Tibial artery (tissue), 4 donors: ENCODE data around the gene GATB.

ENCODE experiments used
- DNase-seq, 2 donors: peaks; one replicate each; pipeline ENCODE4 v3.0.0-alpha.2; 2019
- H3K27ac ChIP-seq, 2 donors: fragments of 200-600 bp; sonication (generic) in 1 of 2; 1 replicate in 1 of 2; 2 replicates in 1 of 2; pipeline ENCODE4 v1.5.1; 2018 to 2019; ENCODE audit warnings: mild to moderate bottlenecking in 1 of 2
- H3K27me3 ChIP-seq, 2 donors: fragments of 200-600 bp; sonication (generic) in 1 of 2; one replicate each; pipeline versions ENCODE4 v1.5.1 to v1.6.0; 2016 to 2019
- H3K36me3 ChIP-seq, 3 donors: fragments of 200-600 bp; sonication (generic) in 2 of 3; one replicate each; pipeline ENCODE4 v1.5.1; 2016 to 2019; ENCODE audit warnings: mild to moderate bottlenecking in 2 of 3
- H3K4me1 ChIP-seq, 4 donors: fragments of 200-600 bp; sonication (generic) in 2 of 4; 1 replicate in 3 of 4; 2 replicates in 1 of 4; pipeline ENCODE4 v1.5.1; 2016 to 2019
- H3K4me3 ChIP-seq, 2 donors: fragments of 200-600 bp; sonication (generic) in 1 of 2; 1 replicate in 1 of 2; 2 replicates in 1 of 2; pipeline ENCODE4 v1.5.1; 2018 to 2019; ENCODE audit warnings: mild to moderate bottlenecking in 2 of 2
- H3K9me3 ChIP-seq, 3 donors: fragments of 200-600 bp; sonication (generic) in 1 of 3; one replicate each; pipeline ENCODE4 v1.5.1; 2016 to 2019
- CTCF ChIP-seq, 2 experiments: fragments of 200-600 bp in 1 of 2; fragments of 450-650 bp in 1 of 2; IDR thresholded peaks; one replicate each; pipeline ENCODE4 v1.5.1; 2017 to 2019; ENCODE audit warnings: antibody characterized with exemption in 2 of 2, mild to moderate bottlenecking in 1 of 2, moderate library complexity in 1 of 2
- intact Hi-C: fragments of 100-400 bp; cut with DNase I; formaldehyde crosslinking; loops from one replicate; pipeline ENCODE4 v1.15.0; 2023; ENCODE audit warnings: low total_unique reads

GATB gene

GRCh38 chr4:151753056-151753455, 7.8 kb downstream of the GATB start:
- Histone ChIP-seq H3K36me3 (peaks cover 7 to 36% (median 13%) of the 10 kb centered on the region in 3 donors), H3K27ac (no peak overlapping the region), H3K4me3 (no peak overlapping the region), H3K4me1 (no peaks in the 10 kb centered on the region), H3K27me3 (no peaks in the 10 kb centered on the region), H3K9me3 (no peaks in the 10 kb centered on the region)
- no peak for DNase-seq
- no peak for TF ChIP-seq CTCF (IDR thresholded peaks at IDR 0.05)
- intact Hi-C loops = no loop called here

GRCh38 chr4:151750156-151750555, 10.7 kb downstream of the GATB start:
- TF ChIP-seq CTCF (IDR thresholded peaks at IDR 0.05) = no peak
- no peaks in the 10 kb centered on the region for H3K27me3 ChIP-seq
- intact Hi-C loops = no loop called here
- no peak for DNase-seq
- H3K4me1 ChIP-seq = peaks cover 0 to 13% (median 0%) of the 10 kb centered on the region in 4 donors
- H3K36me3 ChIP-seq = peaks cover 4 to 15% (median 7%) of the 10 kb centered on the region in 3 donors
- H3K4me3 ChIP-seq = no peak overlapping the region
- no peaks in the 10 kb centered on the region for H3K9me3 ChIP-seq
- H3K27ac ChIP-seq = no peak overlapping the region

DNA sequence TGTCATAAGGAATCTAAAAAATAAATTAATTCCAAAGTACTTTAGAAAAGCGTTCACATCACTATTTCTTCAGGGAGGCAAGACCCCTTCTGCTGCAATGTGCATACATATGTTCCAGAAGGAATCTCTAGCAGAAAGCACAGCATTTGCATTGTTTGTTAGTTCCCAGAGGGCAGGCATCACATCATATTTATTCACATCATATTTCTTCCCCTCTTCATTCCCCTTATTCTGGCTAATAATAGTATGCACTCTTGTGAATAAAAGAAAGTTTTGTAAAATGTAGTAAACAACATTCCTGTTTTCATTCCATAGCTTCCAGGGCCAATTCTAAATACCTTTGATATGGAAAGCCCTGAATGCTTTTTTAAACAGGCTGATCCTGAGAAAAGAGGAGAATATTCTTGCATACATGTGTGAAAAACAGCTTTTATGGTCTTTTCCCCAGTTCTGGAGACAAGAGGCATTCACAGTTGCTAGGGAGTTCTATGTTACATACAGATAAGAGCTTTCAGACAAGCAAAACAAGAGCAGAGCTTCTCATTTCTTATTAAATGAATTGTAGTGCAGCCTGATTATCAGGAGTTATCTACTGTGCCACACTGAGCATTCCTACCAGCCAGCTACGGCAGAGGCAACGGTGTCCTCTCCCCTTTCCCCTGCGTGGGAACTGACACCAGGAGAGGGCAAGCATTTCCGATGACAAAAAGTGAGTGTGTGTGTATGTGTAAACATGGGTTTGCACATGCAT, 15.2 kb downstream of the GATB start:
- H3K27ac ChIP-seq = no peak overlapping the region
- TF ChIP-seq CTCF (IDR thresholded peaks at IDR 0.05) = no peak
- H3K36me3 ChIP-seq = peaks cover 0 to 5% (median 0%) of the 10 kb centered on the region in 3 donors
- intact Hi-C loops = no loop called here
- H3K9me3 ChIP-seq = no peaks in the 10 kb centered on the region
- no peak overlapping the region for H3K4me3 ChIP-seq
- H3K27me3 ChIP-seq = no peaks in the 10 kb centered on the region
- H3K4me1 ChIP-seq = peaks cover 0 to 13% (median 0%) of the 10 kb centered on the region in 4 donors
- no peak for DNase-seq

GRCh38 chr4:151744614-151745013, 16.2 kb downstream of the GATB start:
- intact Hi-C loops = no loop called here
- TF ChIP-seq CTCF (IDR thresholded peaks at IDR 0.05) = no peak
- H3K36me3 ChIP-seq = peaks cover 0 to 6% (median 0%) of the 10 kb centered on the region in 3 donors
- no peaks in the 10 kb centered on the region for H3K9me3 ChIP-seq
- DNase-seq = no peak
- no peak overlapping the region for H3K27ac ChIP-seq
- H3K4me3 ChIP-seq = no peak overlapping the region
- H3K27me3 ChIP-seq = no peaks in the 10 kb centered on the region
- H3K4me1 ChIP-seq = peaks cover 0 to 13% (median 0%) of the 10 kb centered on the region in 4 donors

GRCh38 chr4:151743894-151744293, 16.9 kb downstream of the GATB start:
- no peak for TF ChIP-seq CTCF (IDR thresholded peaks at IDR 0.05)
- Histone ChIP-seq H3K4me3 (no peak overlapping the region), H3K9me3 (no peaks in the 10 kb centered on the region), H3K36me3 (peaks cover 0 to 13% (median 0%) of the 10 kb centered on the region in 3 donors), H3K4me1 (peaks cover 0 to 13% (median 0%) of the 10 kb centered on the region in 4 donors), H3K27me3 (no peaks in the 10 kb centered on the region), H3K27ac (no peak overlapping the region)
- intact Hi-C loops = no loop called here
- no peak for DNase-seq
